ENCODE data around the gene DEFB116.
"Not testable (repeated sequence)": the region's sequence is repeated elsewhere in the genome, so short reads cannot be mapped to it uniquely, and the experiment has no call there.

DEFB116 gene

GRCh38 chr20:31308535-31309162 lies at the start of gene DEFB116:
Gene DEFB116 (minus strand): TSS chr20:31308585. CDS start chr20:31308585, 0 bp downstream.
- DNase-seq (ENCODE audit: low read depth), result no peak

- DNase-seq (ENCODE audit: low read depth), result no peak
Measured at GRCh38 chr20:31355981-31356380, 47.6 kb upstream of the DEFB116 start.

DNA sequence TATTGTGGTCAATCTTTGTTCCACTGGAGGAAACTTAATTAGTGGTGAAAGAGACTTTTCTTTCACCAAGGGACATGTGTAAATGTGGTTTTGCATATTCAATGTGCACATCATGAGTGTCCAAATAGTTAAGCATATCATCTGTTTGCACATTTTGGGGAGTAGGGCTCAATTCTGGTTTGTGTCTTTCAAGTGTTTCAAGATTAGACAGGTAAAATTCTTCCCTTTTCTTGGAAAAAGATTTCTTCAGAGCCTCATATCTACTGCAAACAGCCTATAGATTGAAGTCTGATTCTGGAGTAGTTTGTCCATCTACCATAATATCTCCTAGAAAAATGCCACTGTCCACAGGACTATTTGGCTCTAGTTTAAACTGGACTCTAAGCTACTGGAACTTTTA lies 33.1 kb upstream of the DEFB116 start:
- DNase-seq (ENCODE audit: low read depth), result no peak

- DNase-seq (ENCODE audit: low read depth), result no peak
Measured at GRCh38 chr20:31330893-31331292, 22.5 kb upstream of the DEFB116 start.

DNA sequence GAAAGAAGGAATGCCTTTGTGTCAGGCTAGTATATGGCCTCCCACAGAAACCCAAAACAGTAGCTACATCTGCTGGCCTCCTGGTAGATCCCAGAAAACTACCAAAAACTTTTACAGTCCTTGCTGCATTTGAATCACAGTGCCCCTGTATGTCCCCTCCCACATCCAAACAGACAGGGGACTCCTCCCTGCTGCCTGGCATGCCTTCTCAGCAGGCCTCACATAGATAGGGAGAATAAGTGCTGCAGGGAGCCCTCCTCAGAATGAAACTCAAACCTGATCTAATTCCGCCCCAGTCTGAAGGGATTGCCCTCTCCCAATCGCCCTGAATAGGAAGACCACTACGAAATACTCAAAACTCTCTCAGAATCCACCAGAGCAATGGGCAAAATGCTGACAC lies 14.1 kb upstream of the DEFB116 start:
- no peak for DNase-seq (ENCODE audit: low read depth)

DNA sequence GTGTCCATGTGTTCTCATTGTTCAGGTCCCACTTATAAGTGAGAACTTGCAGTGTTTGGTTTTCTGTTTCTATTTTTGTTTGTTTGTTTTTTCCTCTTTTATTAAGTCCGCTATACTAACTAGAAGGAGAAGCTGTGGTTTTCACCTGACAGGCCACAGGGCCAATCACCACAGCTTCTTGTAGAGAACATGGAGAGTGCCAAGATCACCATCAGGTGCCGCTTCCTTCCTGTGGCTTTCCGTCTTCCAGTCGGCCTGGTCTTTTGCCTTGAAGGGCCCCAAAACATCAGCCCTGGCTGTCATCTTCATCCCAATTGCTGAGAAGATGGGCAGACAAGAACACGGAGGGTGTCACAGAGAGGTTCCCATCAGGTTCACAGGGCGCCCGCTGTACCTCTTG lies 23.4 kb downstream of the DEFB116 start:
- DNase-seq (ENCODE audit: low read depth), result not testable (repeated sequence)

GRCh38 chr20:31278178-31278577 lies 30.2 kb downstream of the DEFB116 start:
- DNase-seq (ENCODE audit: low read depth), result no peak

GRCh38 chr20:31274441-31274840 lies 33.9 kb downstream of the DEFB116 start:
- DNase-seq (ENCODE audit: low read depth), result no peak

- DNase-seq (ENCODE audit: low read depth), result peak; percentile 36
Measured at GRCh38 chr20:31260326-31260932, 48.0 kb downstream of the DEFB116 start.

- no peak for DNase-seq (ENCODE audit: low read depth)
Measured at GRCh38 chr20:31257364-31257763, 51.0 kb downstream of the DEFB116 start, which contains the start of gene DEFB115. Gene DEFB115 (plus strand): TSS chr20:31257664. CDS start chr20:31257664, 0 bp downstream.

DNA sequence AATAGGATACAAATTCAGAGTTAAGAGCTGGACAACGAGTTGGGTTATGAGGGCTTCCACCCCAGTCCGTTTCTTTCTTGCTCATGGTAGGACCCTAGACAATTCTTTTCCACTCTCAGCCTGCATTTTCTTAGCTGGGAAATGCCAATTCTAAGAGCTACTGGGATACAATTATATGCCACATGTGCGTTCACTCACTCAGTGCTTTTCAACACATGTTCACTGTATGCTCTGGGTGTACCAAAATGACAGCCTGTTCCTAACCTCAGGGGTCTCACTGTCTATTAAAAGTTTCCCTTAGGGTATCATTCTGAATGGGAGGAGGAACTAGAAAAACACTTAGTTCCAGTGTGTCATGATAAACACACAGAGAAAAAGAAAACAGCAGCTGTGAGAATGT lies 51.4 kb downstream of the DEFB116 start:
- no peak for DNase-seq (ENCODE audit: low read depth)
